Activated T-helper 9 cell treated with anti-CD3 and anti-CD28 coated beads, Interleukin-2, amount 50 U/mL, for 16 hours (primary cell): ENCODE measurements around the gene MPC1.
"Not testable (repeated sequence)": the region's sequence is repeated elsewhere in the genome, so short reads cannot be mapped to it uniquely, and the experiment has no call there.

ENCODE experiments used
- DNase-seq: peaks from one replicate; pipeline ENCODE4 v3.0.0-alpha.2; 2020; ENCODE audit warnings: low read depth

MPC1 gene

GRCh38 chr6:166379800-166380199 lies 2.9 kb downstream of the MPC1 start:
- no peak for DNase-seq

- no peak for DNase-seq
Measured at GRCh38 chr6:166379103-166379586, 3.6 kb downstream of the MPC1 start.

GRCh38 chr6:166377721-166378120 lies 5.0 kb downstream of the MPC1 start:
- DNase-seq, result no peak

- no peak for DNase-seq
Measured at GRCh38 chr6:166375013-166375412, 7.7 kb downstream of the MPC1 start.

GRCh38 chr6:166370489-166370888 lies 12.3 kb downstream of the MPC1 start:
- DNase-seq, result no peak

- DNase-seq, result no peak
Measured at GRCh38 chr6:166369782-166370181, 13.0 kb downstream of the MPC1 start.

GRCh38 chr6:166366921-166367320 lies 15.8 kb downstream of the MPC1 start:
- DNase-seq, result no peak

GRCh38 chr6:166365806-166366205 lies 16.9 kb downstream of the MPC1 start:
- DNase-seq, result no peak

- DNase-seq, result no peak
Measured at GRCh38 chr6:166365221-166365620, 17.5 kb downstream of the MPC1 start.

- DNase-seq, result no peak
Measured at GRCh38 chr6:166364456-166364855, 18.3 kb downstream of the MPC1 start.

- not testable (repeated sequence) for DNase-seq
Measured at GRCh38 chr6:166362427-166362826, 20.3 kb downstream of the MPC1 start.

- no peak for DNase-seq
Measured at GRCh38 chr6:166361077-166361429, 21.7 kb downstream of the MPC1 start.

GRCh38 chr6:166360243-166361076 lies 22.3 kb downstream of the MPC1 start:
- DNase-seq, result no peak

- DNase-seq, result no peak
Measured at GRCh38 chr6:166355552-166355951, 27.2 kb downstream of the MPC1 start.

GRCh38 chr6:166354965-166355364 lies 27.8 kb downstream of the MPC1 start:
- DNase-seq, result no peak

- no peak for DNase-seq
Measured at GRCh38 chr6:166354143-166354542, 28.6 kb downstream of the MPC1 start.

- DNase-seq, result no peak
Measured at GRCh38 chr6:166353507-166353906, 29.2 kb downstream of the MPC1 start.

- DNase-seq, result no peak
Measured at GRCh38 chr6:166352923-166353322, 29.8 kb downstream of the MPC1 start.

GRCh38 chr6:166351715-166352285 lies 30.9 kb downstream of the MPC1 start:
- DNase-seq, result no peak

- no peak for DNase-seq
Measured at GRCh38 chr6:166348305-166348949, 34.3 kb downstream of the MPC1 start.

GRCh38 chr6:166346965-166347364 lies 35.8 kb downstream of the MPC1 start:
- DNase-seq, result no peak

GRCh38 chr6:166346449-166346848 lies 36.3 kb downstream of the MPC1 start:
- DNase-seq, result no peak

GRCh38 chr6:166345672-166346071 lies 37.1 kb downstream of the MPC1 start:
- DNase-seq, result not testable (repeated sequence)
